Measurements from ENCODE around the gene TBC1D22B. TPM values are rescaled to one million over a fixed set of nuclear protein-coding genes. Genes with fewer than 3 reads are reported as not detected.
A peak's percentile ranks its signal among the peaks of the same experiment; 100 is the strongest.

TBC1D22B gene
- total RNA-seq, 4 donors from 2014 or later: 14.8 to 19.6 (median 17.6) TPM

DNA sequence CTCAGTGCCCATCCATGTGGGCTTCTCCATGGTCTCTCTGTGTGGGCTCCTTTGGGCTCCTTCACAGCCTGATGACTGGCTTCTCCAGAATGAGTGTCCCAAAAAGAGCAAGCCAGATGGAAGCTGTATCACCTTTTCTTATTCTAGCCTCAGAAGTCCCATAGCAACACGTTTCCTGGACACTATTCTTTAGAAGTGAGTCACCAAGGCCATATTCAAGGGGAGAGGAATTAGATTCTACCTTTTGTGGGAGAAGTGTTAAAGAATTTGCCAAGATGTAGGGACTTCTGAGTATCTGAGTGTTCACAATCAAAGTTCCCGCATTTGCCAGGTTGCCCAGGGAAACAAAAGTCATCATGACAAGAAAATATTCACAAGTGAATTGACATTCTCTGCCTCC lies 20.7 kb upstream of the TBC1D22B start:
- intact Hi-C loops (cut with DNase I; ENCODE audit: low total_unique reads): no loop called here
- TF ChIP-seq CTCF (IDR thresholded peaks at IDR 0.05) (no peak), POLR2A (IDR thresholded peaks at IDR 0.05) (no peak)
- 89 to 95% methylated on average over 2 of the region's 2 CpGs for WGBS, 2 donors
- DNase-seq (ENCODE audit: low spot score in 2 of 2): peak in 1 of 2 donors; percentile 34
- H3K4me3 ChIP-seq (ENCODE audit: low read depth, poor library complexity, severe bottlenecking): no peak overlapping the region

- intact Hi-C loops (cut with DNase I; ENCODE audit: low total_unique reads): no loop called here
- no peak for DNase-seq (ENCODE audit: low spot score in 2 of 2)
- TF ChIP-seq CTCF (IDR thresholded peaks at IDR 0.05): no peak
- no peak for TF ChIP-seq POLR2A (IDR thresholded peaks at IDR 0.05)
- no peak overlapping the region for H3K4me3 ChIP-seq (ENCODE audit: low read depth, poor library complexity, severe bottlenecking)
These were observed 19.8 kb upstream of the TBC1D22B start for GRCh38 chr6:37237789-37238188.

DNA sequence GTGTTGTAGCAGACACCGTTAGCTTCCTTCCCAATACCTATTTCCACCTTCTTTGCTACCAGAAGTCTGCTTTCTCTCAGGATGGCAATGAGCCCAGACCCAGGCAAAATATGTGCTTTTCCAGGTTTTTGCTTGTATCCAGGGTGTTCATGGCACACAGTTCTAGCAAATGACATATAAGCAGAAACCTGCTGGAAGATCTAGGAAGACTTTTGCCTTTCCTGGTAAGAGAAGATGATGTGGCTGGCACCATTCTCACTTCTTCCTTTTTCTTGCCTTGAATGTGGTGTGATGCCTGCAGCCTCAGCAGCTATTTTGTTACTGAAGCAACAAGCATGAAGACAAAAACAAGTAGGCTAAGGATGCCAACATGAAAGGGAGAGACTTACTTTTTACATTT lies 19.2 kb upstream of the TBC1D22B start:
- WGBS, 2 donors: 50 to 55% methylated on average over 1 of the region's 1 CpG
- H3K4me3 ChIP-seq (ENCODE audit: low read depth, poor library complexity, severe bottlenecking): no peak overlapping the region
- no peak for TF ChIP-seq CTCF (IDR thresholded peaks at IDR 0.05)
- no peak for TF ChIP-seq POLR2A (IDR thresholded peaks at IDR 0.05)
- DNase-seq (ENCODE audit: low spot score in 2 of 2): no peak
- intact Hi-C loops (cut with DNase I; ENCODE audit: low total_unique reads): no loop called here

GRCh38 chr6:37239526-37239925 lies 18.0 kb upstream of the TBC1D22B start:
- TF ChIP-seq POLR2A (IDR thresholded peaks at IDR 0.05): no peak
- WGBS, 2 donors: 72 to 77% methylated on average over 3 of the region's 3 CpGs
- intact Hi-C loops (cut with DNase I; ENCODE audit: low total_unique reads): no loop called here
- H3K4me3 ChIP-seq (ENCODE audit: low read depth, poor library complexity, severe bottlenecking): no peak overlapping the region
- DNase-seq (ENCODE audit: low spot score in 2 of 2): no peak

- peak; percentile 80 to 96 for DNase-seq (ENCODE audit: low spot score in 2 of 2)
- intact Hi-C loops (cut with DNase I; ENCODE audit: low total_unique reads): no loop called here
- WGBS, 2 donors: 42 to 45% methylated on average over 4 of the region's 4 CpGs
These were observed 17.4 kb upstream of the TBC1D22B start for GRCh38 chr6:37239950-37240713.

GRCh38 chr6:37241131-37241530 lies 16.4 kb upstream of the TBC1D22B start:
- no peak for DNase-seq (ENCODE audit: low spot score in 2 of 2)
- H3K4me3 ChIP-seq (ENCODE audit: low read depth, poor library complexity, severe bottlenecking): no peak overlapping the region
- 93 to 97% methylated on average over 6 of the region's 6 CpGs for WGBS, 2 donors
- intact Hi-C loops (cut with DNase I; ENCODE audit: low total_unique reads): no loop called here
- no peak for TF ChIP-seq POLR2A (IDR thresholded peaks at IDR 0.05)
- no peak for TF ChIP-seq CTCF (IDR thresholded peaks at IDR 0.05)

More at GRCh38 chr6:37239950-37240713, 17.4 kb upstream of the TBC1D22B start:
- H3K4me3 ChIP-seq (ENCODE audit: low read depth, poor library complexity, severe bottlenecking): no peak overlapping the region
- TF ChIP-seq POLR2A (IDR thresholded peaks at IDR 0.05): no peak
- no peak for TF ChIP-seq CTCF (IDR thresholded peaks at IDR 0.05)

Data from lower leg skin (tissue), 4 donors.